Body of pancreas (tissue), 4 donors: ENCODE measurements around the gene S100A14. TPM values are rescaled to one million over a fixed set of nuclear protein-coding genes. Genes with fewer than 3 reads are reported as not detected.

Experiments
- ATAC-seq: fragments of 150-250 bp; one replicate; pipeline ENCODE4 v1.9.1; 2016
- DNase-seq, 4 donors: peaks; one replicate each; pipeline ENCODE4 v3.0.0-alpha.2; 2019
- H3K27ac ChIP-seq, 4 donors: fragments of 200-600 bp; sonication (generic); 1 replicate in 3 of 4; 2 replicates in 1 of 4; pipeline versions ENCODE4 v1.5.1 to v1.6.1; 2016 to 2019; ENCODE audit warnings: mild to moderate bottlenecking in 1 of 4, mixed read lengths in 1 of 4, moderate library complexity in 1 of 4
- H3K27me3 ChIP-seq, 2 donors: fragments of 200-600 bp; sonication (generic); one replicate each; pipeline ENCODE4 v1.6.0; 2016; ENCODE audit warnings: mild to moderate bottlenecking in 1 of 2
- H3K36me3 ChIP-seq, 2 donors: fragments of 200-600 bp; sonication (generic); replicated peaks in 1 of 2; 2 replicates each; pipeline ENCODE4 v1.5.1; 2016; ENCODE audit warnings: low read depth in 2 of 2; ENCODE audit not compliant: insufficient read depth in 1 of 2
- H3K4me1 ChIP-seq: fragments of 200-600 bp; sonication (generic); one replicate; pipeline ENCODE4 v1.6.0; 2016
- H3K4me3 ChIP-seq, 2 donors: fragments of 200-600 bp; sonication (generic); 1 replicate in 1 of 2; 2 replicates in 1 of 2; pipeline ENCODE4 v1.5.1; 2016 to 2019
- H3K9me3 ChIP-seq, 3 donors: fragments of 200-600 bp; sonication (generic); 1 replicate in 2 of 3; 2 replicates in 1 of 3; pipeline ENCODE4 v1.5.1; 2016
- POLR2A ChIP-seq, 3 donors: fragments of 450-650 bp; IDR thresholded peaks; one replicate each; pipeline ENCODE4 v1.6.1; 2016; ENCODE audit warnings: antibody characterized with exemption in 3 of 3, mild to moderate bottlenecking in 2 of 3
- WGBS, 2 donors: methylation state at CpG; one replicate each; pipeline ENCODE4 v1.1.5; 2017; 5-methylcytosine and 5-hydroxymethylcytosine counted together
- intact Hi-C: fragments of 100-400 bp; cut with DNase I; formaldehyde crosslinking; loops from one replicate; pipeline ENCODE4 v1.15.1; 2023
- total RNA-seq, 2 donors: library from RNA; depleted of rRNA; stranded (reverse); fragments of >200 nt; gene quantifications; one replicate each; pipeline ENCODE4 v1.1.0, GENCODE V29; 2016
- TF ChIP-seq, protein P1 (sequence below), 7 experiments: fragments of 450-650 bp in 4 of 7; fragments of 200-600 bp in 3 of 7; sonication (generic) in 3 of 7; IDR thresholded peaks; one replicate each; pipeline ENCODE4 v1.5.1; 2016 to 2019; ENCODE audit warnings: antibody characterized with exemption in 7 of 7

The S100A14 gene
- total RNA-seq, 2 donors from 2014 or later, result 12.2 to 30.4 TPM

GRCh38 chr1:153626477-153626903 lies 10.4 kb upstream of the S100A14 start:
- ATAC-seq (no peak), DNase-seq (no peak)
- intact Hi-C loops, result no loop called here
- TF ChIP-seq, protein P1, sequence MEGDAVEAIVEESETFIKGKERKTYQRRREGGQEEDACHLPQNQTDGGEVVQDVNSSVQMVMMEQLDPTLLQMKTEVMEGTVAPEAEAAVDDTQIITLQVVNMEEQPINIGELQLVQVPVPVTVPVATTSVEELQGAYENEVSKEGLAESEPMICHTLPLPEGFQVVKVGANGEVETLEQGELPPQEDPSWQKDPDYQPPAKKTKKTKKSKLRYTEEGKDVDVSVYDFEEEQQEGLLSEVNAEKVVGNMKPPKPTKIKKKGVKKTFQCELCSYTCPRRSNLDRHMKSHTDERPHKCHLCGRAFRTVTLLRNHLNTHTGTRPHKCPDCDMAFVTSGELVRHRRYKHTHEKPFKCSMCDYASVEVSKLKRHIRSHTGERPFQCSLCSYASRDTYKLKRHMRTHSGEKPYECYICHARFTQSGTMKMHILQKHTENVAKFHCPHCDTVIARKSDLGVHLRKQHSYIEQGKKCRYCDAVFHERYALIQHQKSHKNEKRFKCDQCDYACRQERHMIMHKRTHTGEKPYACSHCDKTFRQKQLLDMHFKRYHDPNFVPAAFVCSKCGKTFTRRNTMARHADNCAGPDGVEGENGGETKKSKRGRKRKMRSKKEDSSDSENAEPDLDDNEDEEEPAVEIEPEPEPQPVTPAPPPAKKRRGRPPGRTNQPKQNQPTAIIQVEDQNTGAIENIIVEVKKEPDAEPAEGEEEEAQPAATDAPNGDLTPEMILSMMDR (IDR thresholded peaks at IDR 0.05), result no peak
- TF ChIP-seq POLR2A (IDR thresholded peaks at IDR 0.05), result no peak
- Histone ChIP-seq H3K4me3 (peak overlapping the region in 1 of 2 donors; percentile 24), H3K36me3 (no peaks in the 10 kb centered on the region), H3K9me3 (no peaks in the 10 kb centered on the region), H3K4me1 (peaks cover 25% of the 10 kb centered on the region), H3K27me3 (no peaks in the 10 kb centered on the region), H3K27ac (peak overlapping the region; percentile 71 to 87 (median 80))
- WGBS, 2 donors, result 36 to 58% methylated on average over 2 to 3 of the region's 3 CpGs

DNA sequence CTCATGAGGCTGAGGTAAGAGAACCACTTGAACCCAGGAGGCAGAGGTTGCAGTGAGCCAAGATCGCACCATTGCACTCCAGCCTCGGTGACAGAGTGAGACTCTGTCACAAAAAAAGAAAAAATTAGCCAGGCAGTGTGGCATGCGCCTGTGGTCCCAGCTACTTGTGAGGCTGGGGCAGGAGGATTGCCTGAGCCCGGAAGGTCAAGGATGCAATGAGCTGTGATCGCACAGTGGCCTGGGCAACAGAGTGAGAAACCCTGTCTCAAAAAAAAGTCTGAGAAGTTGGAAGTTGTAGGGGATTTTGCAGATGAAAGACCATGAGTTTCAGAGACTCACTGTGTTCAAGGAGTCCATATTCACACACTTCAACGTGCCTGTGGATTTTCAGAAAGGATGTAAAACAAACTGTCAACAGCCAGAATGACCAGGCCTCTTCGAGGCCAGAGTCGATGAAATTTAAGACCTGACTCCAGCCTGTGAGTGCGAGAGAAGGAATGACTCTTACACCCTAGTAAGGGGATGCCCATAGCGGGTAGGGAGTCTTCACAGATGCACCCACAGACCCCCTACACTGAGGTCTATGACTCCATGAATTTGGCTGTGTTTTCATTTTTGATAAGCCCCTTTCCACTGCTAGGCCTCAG lies 9.0 kb upstream of the S100A14 start:
- no peak for ATAC-seq
- 85 to 93% methylated on average over 10 of the region's 10 CpGs for WGBS, 2 donors
- no peak for DNase-seq
- Histone ChIP-seq H3K4me1 (peaks cover 25% of the 10 kb centered on the region), H3K27me3 (no peaks in the 10 kb centered on the region), H3K27ac (no peak overlapping the region), H3K9me3 (no peaks in the 10 kb centered on the region), H3K4me3 (no peak overlapping the region), H3K36me3 (no peaks in the 10 kb centered on the region)
- intact Hi-C loops, result no loop called here
- TF ChIP-seq, protein P1 (IDR thresholded peaks at IDR 0.05), result no peak
- no peak for TF ChIP-seq POLR2A (IDR thresholded peaks at IDR 0.05)

GRCh38 chr1:153623101-153623500 lies 7.0 kb upstream of the S100A14 start:
- Histone ChIP-seq H3K27me3 (no peaks in the 10 kb centered on the region), H3K9me3 (no peaks in the 10 kb centered on the region), H3K27ac (no peak overlapping the region), H3K4me1 (peaks cover 24% of the 10 kb centered on the region), H3K4me3 (no peak overlapping the region), H3K36me3 (no peaks in the 10 kb centered on the region)
- ATAC-seq (no peak), DNase-seq (no peak)
- TF ChIP-seq POLR2A (IDR thresholded peaks at IDR 0.05), result no peak
- TF ChIP-seq, protein P1 (IDR thresholded peaks at IDR 0.05), result no peak
- WGBS, 2 donors, result 86 to 91% methylated on average over 7 of the region's 7 CpGs
- intact Hi-C loops, result no loop called here

DNA sequence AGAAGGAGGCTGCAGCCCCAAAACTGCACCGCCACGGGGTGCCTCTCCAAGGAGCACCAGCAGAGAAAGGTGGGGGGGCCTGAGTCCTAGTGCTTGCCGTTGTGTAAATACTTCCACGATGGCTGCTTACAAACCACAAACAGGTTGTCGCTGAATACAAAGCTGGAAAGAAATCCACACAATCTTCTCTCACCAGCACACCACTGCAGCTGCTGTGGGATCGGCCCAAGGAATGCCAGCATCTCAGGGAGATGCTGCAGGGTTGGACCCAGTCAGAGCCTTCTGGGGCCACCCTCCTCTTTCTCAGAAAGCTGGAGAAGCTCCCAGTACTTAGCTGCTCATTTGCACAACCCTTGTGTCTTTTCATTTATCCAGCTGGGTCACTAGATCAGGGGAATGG lies 3.0 kb upstream of the S100A14 start:
- Histone ChIP-seq H3K27me3 (no peaks in the 10 kb centered on the region), H3K27ac (no peak overlapping the region), H3K36me3 (no peaks in the 10 kb centered on the region), H3K4me1 (peaks cover 19% of the 10 kb centered on the region), H3K4me3 (no peak overlapping the region), H3K9me3 (no peaks in the 10 kb centered on the region)
- WGBS, 2 donors, result 87 to 100% methylated on average over 2 to 6 of the region's 6 CpGs
- intact Hi-C loops, result no loop called here
- DNase-seq, result no peak
- TF ChIP-seq, protein P1 (IDR thresholded peaks at IDR 0.05), result no peak
- TF ChIP-seq POLR2A (IDR thresholded peaks at IDR 0.05), result no peak
- ATAC-seq, result no peak

- H3K36me3 ChIP-seq, result no peaks in the 10 kb centered on the region
- TF ChIP-seq, protein P1 (IDR thresholded peaks at IDR 0.05), result peak in 4 of 7 experiments; percentile 31 to 77 (median 52)
- TF ChIP-seq POLR2A (IDR thresholded peaks at IDR 0.05), result no peak
- no peaks in the 10 kb centered on the region for H3K9me3 ChIP-seq
- peak in 3 of 4 donors; percentile 62 to 87 (median 79) for DNase-seq
- H3K4me1 ChIP-seq, result peaks cover 25% of the 10 kb centered on the region
- peak; percentile 47 for ATAC-seq
- intact Hi-C loops, result no loop called here
- no peaks in the 10 kb centered on the region for H3K27me3 ChIP-seq
- WGBS, 2 donors, result 63 to 93% methylated on average over 3 to 6 of the region's 6 CpGs
- H3K4me3 ChIP-seq, result no peak overlapping the region
- H3K27ac ChIP-seq, result peak overlapping the region in 2 of 4 donors; percentile 64 to 70
Observed at GRCh38 chr1:153617663-153618062, 1.5 kb upstream of the S100A14 start.
